NCI-H2107 (cell line): ENCODE measurements around the gene TOX2.

Experiments
- DNase-seq: peaks from one replicate; lab custom pipeline; 2025; lab: John Stamatoyannopoulos, UW

The TOX2 gene

GRCh38 chr20:44019638-44020335 is 105.1 kb downstream of the TOX2 start:
- DNase-seq = no peak

- DNase-seq = no peak
Observed at GRCh38 chr20:44020406-44021148, 105.9 kb downstream of the TOX2 start.

GRCh38 chr20:44021186-44021585 is 106.5 kb downstream of the TOX2 start:
- DNase-seq = no peak

GRCh38 chr20:44021900-44022299 is 107.2 kb downstream of the TOX2 start:
- no peak for DNase-seq

- no peak for DNase-seq
Observed at GRCh38 chr20:44022464-44022863, 107.8 kb downstream of the TOX2 start.

GRCh38 chr20:44023515-44024371 is 109.1 kb downstream of the TOX2 start:
- no peak for DNase-seq

- no peak for DNase-seq
Observed at GRCh38 chr20:44024820-44025580, 110.3 kb downstream of the TOX2 start.

GRCh38 chr20:44025756-44026155 is 111.1 kb downstream of the TOX2 start:
- no peak for DNase-seq

GRCh38 chr20:44026647-44027342 is 112.1 kb downstream of the TOX2 start:
- DNase-seq = no peak

GRCh38 chr20:44027343-44028002 is 112.8 kb downstream of the TOX2 start:
- DNase-seq = no peak

- no peak for DNase-seq
Observed at GRCh38 chr20:44028003-44028730, 113.5 kb downstream of the TOX2 start.

- DNase-seq = no peak
Observed at GRCh38 chr20:44028868-44029847, 114.5 kb downstream of the TOX2 start.

- DNase-seq = no peak
Observed at GRCh38 chr20:44029848-44030230, 115.2 kb downstream of the TOX2 start.

- DNase-seq = no peak
Observed at GRCh38 chr20:44030394-44030793, 115.7 kb downstream of the TOX2 start.

GRCh38 chr20:44031001-44031574 is 116.4 kb downstream of the TOX2 start:
- peak; percentile 22 for DNase-seq

GRCh38 chr20:44031781-44032582 is 117.3 kb downstream of the TOX2 start:
- DNase-seq = peak; percentile 23

GRCh38 chr20:44032583-44033331 is 118.1 kb downstream of the TOX2 start:
- DNase-seq = no peak
